H9 (cell line): ENCODE data around the gene ANTXRL. TPM values are rescaled to one million over a fixed set of nuclear protein-coding genes. Genes with fewer than 3 reads are reported as not detected.

Source experiments
- DNase-seq: peaks from one replicate; pipeline ENCODE4 v3.0.0-alpha.2; 2017
- H2AFZ ChIP-seq: one replicate; pipeline ENCODE4 v1.6.1; 2013; ENCODE audit warnings: mild to moderate bottlenecking, low read length, control low read depth, moderate library complexity
- H2AK5ac ChIP-seq: 2 replicates; pipeline ENCODE4 v1.6.1; 2013; ENCODE audit warnings: low read length, control low read depth, mixed read lengths; ENCODE audit not compliant: insufficient read length
- H2BK120ac ChIP-seq: one replicate; pipeline ENCODE4 v1.6.1; 2013; ENCODE audit warnings: low read depth, mild to moderate bottlenecking, low read length, control low read depth, inconsistent platforms; ENCODE audit not compliant: poor library complexity, severe bottlenecking
- H2BK12ac ChIP-seq: 2 replicates; pipeline ENCODE4 v1.6.1; 2013; ENCODE audit warnings: low read length, control low read depth, mixed read lengths, low read depth; ENCODE audit not compliant: insufficient read length
- H2BK15ac ChIP-seq: 2 replicates; pipeline ENCODE4 v1.6.1; 2013; ENCODE audit warnings: low read depth, low read length, control low read depth
- H2BK20ac ChIP-seq: one replicate; pipeline ENCODE4 v1.6.1; 2013; ENCODE audit warnings: low read depth, mild to moderate bottlenecking, low read length, control low read depth, inconsistent platforms; ENCODE audit not compliant: poor library complexity, severe bottlenecking
- H2BK5ac ChIP-seq: 2 replicates; pipeline ENCODE4 v1.6.1; 2013; ENCODE audit warnings: low read length, control low read depth, mixed read lengths; ENCODE audit not compliant: insufficient read length
- H3K14ac ChIP-seq: 2 replicates; pipeline ENCODE4 v1.6.1; 2013; ENCODE audit warnings: low read length, control low read depth; ENCODE audit not compliant: insufficient read depth
- H3K18ac ChIP-seq: 2 replicates; pipeline ENCODE4 v1.6.1; 2013; ENCODE audit warnings: low read depth, mild to moderate bottlenecking, mixed read lengths, low read length, control low read depth; ENCODE audit not compliant: insufficient read length
- H3K23ac ChIP-seq: 2 replicates; pipeline ENCODE4 v1.6.1; 2013; ENCODE audit warnings: low read length, control low read depth, mixed read lengths, low read depth; ENCODE audit not compliant: insufficient read length
- H3K23me2 ChIP-seq: 2 replicates; pipeline ENCODE4 v1.6.1; 2013; ENCODE audit warnings: low read depth, mild to moderate bottlenecking, mixed read lengths, low read length, control low read depth; ENCODE audit not compliant: insufficient read length, poor library complexity, severe bottlenecking
- H3K27ac ChIP-seq: 2 replicates; pipeline ENCODE4 v1.5.1; 2013; ENCODE audit warnings: low read length, control low read depth, mixed read lengths, low read depth; ENCODE audit not compliant: insufficient read length
- H3K27me3 ChIP-seq: 2 replicates; pipeline ENCODE4 v1.6.1; 2013; ENCODE audit warnings: low read length, control low read depth, inconsistent platforms; ENCODE audit not compliant: insufficient read depth
- H3K4ac ChIP-seq: 2 replicates; pipeline ENCODE4 v1.6.1; 2013; ENCODE audit warnings: low read depth, mild to moderate bottlenecking, control low read depth, inconsistent platforms, low read length, moderate library complexity
- H3K4me1 ChIP-seq: 2 replicates; pipeline ENCODE4 v1.6.1; 2013; ENCODE audit warnings: low read length, control low read depth, inconsistent platforms; ENCODE audit not compliant: insufficient read depth
- H3K4me2 ChIP-seq: 2 replicates; pipeline ENCODE4 v1.6.1; 2013; ENCODE audit warnings: low read length, control low read depth, mixed read lengths; ENCODE audit not compliant: insufficient read length, insufficient read depth
- H3K56ac ChIP-seq: 2 replicates; pipeline ENCODE4 v1.6.1; 2013; ENCODE audit warnings: low read depth, mild to moderate bottlenecking, mixed read lengths, low read length, control low read depth; ENCODE audit not compliant: insufficient read length
- H3K79me1 ChIP-seq: 2 replicates; pipeline ENCODE4 v1.6.1; 2013; ENCODE audit warnings: low read depth, mild to moderate bottlenecking, moderate library complexity, low read length, control low read depth, inconsistent platforms; ENCODE audit not compliant: insufficient read depth, poor library complexity, severe bottlenecking
- H3K79me2 ChIP-seq: 2 replicates; pipeline ENCODE4 v1.6.1; 2013; ENCODE audit warnings: low read length, control low read depth, inconsistent platforms; ENCODE audit not compliant: insufficient read depth
- H3K9ac ChIP-seq: 2 replicates; pipeline ENCODE4 v1.6.1; 2013; ENCODE audit warnings: low read length, control low read depth, mixed read lengths; ENCODE audit not compliant: insufficient read length; ENCODE audit errors: extremely low read depth
- H3K9me3 ChIP-seq: one replicate; pipeline ENCODE4 v1.6.1; 2013; ENCODE audit warnings: low read depth, low read length, inconsistent platforms; ENCODE audit not compliant: control insufficient read depth
- H3T11ph ChIP-seq: one replicate; pipeline ENCODE4 v1.6.1; 2013; ENCODE audit warnings: mild to moderate bottlenecking, low read length, control low read depth, inconsistent platforms
- H4K20me1 ChIP-seq: one replicate; pipeline ENCODE4 v1.6.1; 2013; ENCODE audit not compliant: control insufficient read depth, insufficient read length, insufficient read depth
- H4K5ac ChIP-seq: 2 replicates; pipeline ENCODE4 v1.6.1; 2013; ENCODE audit warnings: low read depth, mild to moderate bottlenecking, mixed read lengths, low read length, control low read depth; ENCODE audit not compliant: insufficient read length
- H4K8ac ChIP-seq: replicated peaks from 2 replicates; pipeline ENCODE4 v1.6.1; 2013; ENCODE audit warnings: low read length, control low read depth, mixed read lengths, low read depth; ENCODE audit not compliant: insufficient read length
- H4K91ac ChIP-seq: 2 replicates; pipeline ENCODE4 v1.6.1; 2013; ENCODE audit warnings: low read depth, mild to moderate bottlenecking, moderate library complexity, mixed read lengths, low read length, control low read depth; ENCODE audit not compliant: insufficient read length
- H3K27ac Mint-ChIP-seq, 3 experiments: 2 replicates in 2 of 3; 3 replicates in 1 of 3; pipeline ENCODE4 v1.8.0; 2020 to 2021; ENCODE audit warnings: mixed read lengths in 3 of 3, mild to moderate bottlenecking in 1 of 3, moderate library complexity in 1 of 3
- H3K27me3 Mint-ChIP-seq: 2 replicates; pipeline ENCODE4 v1.8.0; 2021; ENCODE audit warnings: low read depth, mild to moderate bottlenecking, moderate library complexity, mixed read lengths
- H3K36me3 Mint-ChIP-seq, 3 experiments: 2 replicates in 2 of 3; 3 replicates in 1 of 3; pipeline ENCODE4 v1.8.0; 2020 to 2021; ENCODE audit warnings: low read depth in 3 of 3, mixed read lengths in 3 of 3; ENCODE audit not compliant: insufficient read depth in 1 of 3
- H3K4me1 Mint-ChIP-seq, 2 experiments: 2 replicates each; pipeline ENCODE4 v1.8.0; 2020; ENCODE audit warnings: mixed read lengths in 2 of 2
- H3K4me3 Mint-ChIP-seq, 2 experiments: 2 replicates in 1 of 2; 3 replicates in 1 of 2; pipeline ENCODE4 v1.8.0; 2020 to 2021; ENCODE audit warnings: mild to moderate bottlenecking in 2 of 2, mixed read lengths in 2 of 2, moderate library complexity in 1 of 2
- H3K9me3 Mint-ChIP-seq, 2 experiments: 2 replicates in 1 of 2; 3 replicates in 1 of 2; pipeline ENCODE4 v1.8.0; 2020; ENCODE audit warnings: mild to moderate bottlenecking in 2 of 2, mixed read lengths in 2 of 2, moderate library complexity in 1 of 2
- CTCF ChIP-seq: fragments of 200-600 bp; sonication (generic); conservative IDR thresholded peaks from 3 replicates; pipeline ENCODE4 v1.8.0; 2021; ENCODE audit warnings: antibody characterized with exemption, mild to moderate bottlenecking
- WGBS: extraction: QIAGEN DNeasy Blood & Tissue Kit; methylation state at CpG from one replicate; pipeline ENCODE4 v1.1.7; 2013; ENCODE audit warnings: missing lambda C conversion rate, low lambda C conversion rate, mixed read lengths; ENCODE audit not compliant: insufficient read length; ENCODE audit errors: extremely low coverage; 5-methylcytosine and 5-hydroxymethylcytosine counted together
- total RNA-seq: library from RNA; stranded (reverse); gene quantifications from 2 replicates; pipeline ENCODE4 v1.2.1, GENCODE V29; 2021

Gene ANTXRL
- total RNA-seq, 1 experiment from 2014 or later: not detected

GRCh38 chr10:46325021-46325420 lies 38.2 kb downstream of the ANTXRL start:
- no peak overlapping the region for H3K4me3 Mint-ChIP-seq
- DNase-seq: no peak
- H3K27me3 Mint-ChIP-seq: no peaks in the 10 kb centered on the region; the same call in 1 of the 2 replicates
- H2BK20ac ChIP-seq: no peak overlapping the region
- no peak overlapping the region for H3K9ac ChIP-seq
- H3K27ac Mint-ChIP-seq: no peak overlapping the region
- H2BK120ac ChIP-seq: no peak overlapping the region
- no peak overlapping the region for H3K14ac ChIP-seq
- H3K4me1 ChIP-seq: no peaks in the 10 kb centered on the region; the same call in 1 of the 2 replicates
- no peak overlapping the region for H2AFZ ChIP-seq
- H3K27me3 ChIP-seq: no peaks in the 10 kb centered on the region
- no peak overlapping the region for H2BK5ac ChIP-seq
- H4K91ac ChIP-seq: no peak overlapping the region
- H2BK12ac ChIP-seq: no peak overlapping the region
- TF ChIP-seq CTCF: peak; percentile 43
- H3K4me1 Mint-ChIP-seq: peaks cover 10% of the 10 kb centered on the region in 2 experiments
- H4K5ac ChIP-seq: no peak overlapping the region
- no peak overlapping the region for H2AK5ac ChIP-seq
- H3K23me2 ChIP-seq: no peaks in the 10 kb centered on the region
- H3K56ac ChIP-seq: no peak overlapping the region
- no peak overlapping the region for H4K8ac ChIP-seq
- H3K4ac ChIP-seq: no peak overlapping the region
- no peak overlapping the region for H3K27ac ChIP-seq
- no peaks in the 10 kb centered on the region; a peak in 1 of 5 replicates for H3K9me3 Mint-ChIP-seq
- no peak overlapping the region for H2BK15ac ChIP-seq
- H3K23ac ChIP-seq: no peak overlapping the region
- H3K9me3 ChIP-seq: no peaks in the 10 kb centered on the region
- H3T11ph ChIP-seq: no peak overlapping the region
- H3K79me1 ChIP-seq: no peaks in the 10 kb centered on the region
- WGBS: no CpG with 5 or more reads among the region's 1 CpG
- no peaks in the 10 kb centered on the region for H3K36me3 Mint-ChIP-seq
- H3K18ac ChIP-seq: no peak overlapping the region
- H3K79me2 ChIP-seq: no peaks in the 10 kb centered on the region
- H3K4me2 ChIP-seq: no peak overlapping the region
- no peaks in the 10 kb centered on the region for H4K20me1 ChIP-seq
